ENCODE data around the gene ENOX1.

The ENOX1 gene

GRCh38 chr13:43664700-43665191 lies 122.0 kb downstream of the ENOX1 start:
- no peak for DNase-seq

GRCh38 chr13:43663474-43664090 lies 123.2 kb downstream of the ENOX1 start:
- no peak for DNase-seq

GRCh38 chr13:43662976-43663375 lies 123.8 kb downstream of the ENOX1 start:
- no peak for DNase-seq

- no peak for DNase-seq
These were observed 125.5 kb downstream of the ENOX1 start for GRCh38 chr13:43661161-43661830.

- no peak for DNase-seq
These were observed 129.3 kb downstream of the ENOX1 start for GRCh38 chr13:43657485-43657884.

- DNase-seq, result no peak
These were observed 132.8 kb downstream of the ENOX1 start for GRCh38 chr13:43653980-43654379.

GRCh38 chr13:43653395-43653794 lies 133.4 kb downstream of the ENOX1 start:
- DNase-seq, result no peak

- DNase-seq, result no peak
These were observed 134.0 kb downstream of the ENOX1 start for GRCh38 chr13:43652760-43653159.

GRCh38 chr13:43650882-43651281 lies 135.9 kb downstream of the ENOX1 start:
- no peak for DNase-seq

GRCh38 chr13:43648733-43649132 lies 138.0 kb downstream of the ENOX1 start:
- no peak for DNase-seq

- DNase-seq, result no peak
These were observed 139.3 kb downstream of the ENOX1 start for GRCh38 chr13:43647471-43647870.

- DNase-seq, result no peak
These were observed 146.3 kb downstream of the ENOX1 start for GRCh38 chr13:43640476-43640875.

- no peak for DNase-seq
These were observed 155.7 kb downstream of the ENOX1 start for GRCh38 chr13:43631106-43631505.

- no peak for DNase-seq
These were observed 156.9 kb downstream of the ENOX1 start for GRCh38 chr13:43629691-43630480.

GRCh38 chr13:43626994-43627393 lies 159.8 kb downstream of the ENOX1 start:
- no peak for DNase-seq

GRCh38 chr13:43614063-43614462 lies 172.7 kb downstream of the ENOX1 start:
- no peak for DNase-seq

GRCh38 chr13:43611281-43612273 lies 175.2 kb downstream of the ENOX1 start:
- DNase-seq, result no peak

- no peak for DNase-seq
These were observed 178.2 kb downstream of the ENOX1 start for GRCh38 chr13:43608400-43609137.

GRCh38 chr13:43597599-43597945 lies 189.2 kb downstream of the ENOX1 start:
- DNase-seq, result no peak

- DNase-seq, result peak; percentile 34
These were observed 189.7 kb downstream of the ENOX1 start for GRCh38 chr13:43596924-43597598.

- DNase-seq, result no peak
These were observed 190.8 kb downstream of the ENOX1 start for GRCh38 chr13:43596006-43596405.
